HCT116 (cell line): ENCODE results near the gene PBX2. TPM values are rescaled to one million over a fixed set of nuclear protein-coding genes. Genes with fewer than 3 reads are reported as not detected.

Experiments used
- ATAC-seq: fragments of 200-7000 bp; cut with Tn5 transposase; 2 replicates; pipeline ENCODE4 v1.9.1; 2020; ENCODE audit warnings: mild to moderate bottlenecking, moderate library complexity
- BruUV-seq: library from RNA; stranded (reverse); fragments of 400-500 nt; replicated peaks from 2 replicates; lab custom pipeline; 2021; lab: Mats Ljungman, UMichigan
- CTCF ChIA-PET: fragments of 300-600 bp; sonication (Branson Sonifier 250); formaldehyde crosslinking; loops from one replicate; lab custom pipeline; 2021; ENCODE audit warnings: antibody characterized with exemption; lab: Charles Lee
- POLR2A ChIA-PET: fragments of 300-600, 350-600 bp; sonication (Branson Sonifier 250); formaldehyde crosslinking; loops from one replicate; lab custom pipeline; 2021; ENCODE audit warnings: antibody characterized with exemption; lab: Charles Lee
- RAD21 ChIA-PET, 2 experiments: fragments of 300-600 bp; sonication (Branson Sonifier 250); formaldehyde crosslinking; loops; one replicate each; lab custom pipeline; 2023; ENCODE audit warnings: low total read pairs in 2 of 2; ENCODE audit not compliant: uncharacterized antibody in 2 of 2, unreplicated experiment in 2 of 2, low non-redundant PET in 1 of 2; lab: Charles Lee
- DNase-seq: peaks from one replicate; pipeline ENCODE4 v3.0.0-alpha.2; 2010; ENCODE audit warnings: low read depth, low spot score
- H2AFZ ChIP-seq: fragments of 200-600 bp; shearing (Covaris generic), sonication (generic); 2 replicates; pipeline ENCODE4 v1.6.1; 2017; ENCODE audit warnings: low read depth, mixed run types, mixed read lengths, antibody characterized with exemption, low read length; ENCODE audit not compliant: poor library complexity, severe bottlenecking
- H3K27ac ChIP-seq: 2 replicates; pipeline ENCODE4 v1.5.1; 2012; ENCODE audit warnings: low read depth, low read length
- H3K27me3 ChIP-seq: fragments of 200-600 bp; sonication (generic); 2 replicates; pipeline ENCODE4 v1.6.1; 2016; ENCODE audit warnings: mixed run types, low read length, mixed read lengths; ENCODE audit not compliant: insufficient read depth
- H3K36me3 ChIP-seq, 2 experiments: fragments of 200-500 bp in 1 of 2; fragments of 200-600 bp in 1 of 2; sonication (Bioruptor generic) in 1 of 2; sonication (generic) in 1 of 2; 2 replicates each; pipeline versions ENCODE4 v1.5.1 to v1.6.1; 2014 to 2016; ENCODE audit warnings: low read length in 2 of 2, inconsistent platforms in 1 of 2, mixed read lengths in 1 of 2, mixed run types in 1 of 2; ENCODE audit not compliant: insufficient read depth in 2 of 2, control insufficient read depth in 1 of 2
- H3K4me1 ChIP-seq, 2 experiments: fragments of 200-600 bp in 1 of 2; sonication (generic) in 1 of 2; 2 replicates each; pipeline versions ENCODE4 v1.5.1 to v1.6.1; 2012 to 2017; ENCODE audit warnings: low read length in 2 of 2, inconsistent platforms in 1 of 2, mild to moderate bottlenecking in 1 of 2, mixed read lengths in 1 of 2, mixed run types in 1 of 2, moderate library complexity in 1 of 2; ENCODE audit not compliant: insufficient read depth in 2 of 2, control insufficient read depth in 1 of 2
- H3K4me2 ChIP-seq: fragments of 200-600 bp; sonication (generic); 2 replicates; pipeline ENCODE4 v1.6.1; 2017; ENCODE audit warnings: mixed run types, low read length, mixed read lengths
- H3K4me3 ChIP-seq, 2 experiments: fragments of 200-600 bp in 1 of 2; sonication (generic) in 1 of 2; replicated peaks in 1 of 2; 2 replicates each; pipeline ENCODE4 v1.5.1; 2011 to 2016; ENCODE audit warnings: low read length in 2 of 2, control low read depth in 1 of 2, low read depth in 1 of 2, mild to moderate bottlenecking in 1 of 2, mixed read lengths in 1 of 2, mixed run types in 1 of 2
- H3K79me2 ChIP-seq: fragments of 200-600 bp; sonication (generic); 2 replicates; pipeline ENCODE4 v1.6.1; 2017; ENCODE audit warnings: mild to moderate bottlenecking, mixed run types, low read length, moderate library complexity, mixed read lengths; ENCODE audit not compliant: insufficient read depth
- H3K9ac ChIP-seq: fragments of 200-600 bp; sonication (generic); 2 replicates; pipeline ENCODE4 v1.6.1; 2016; ENCODE audit warnings: low read length, mixed read lengths
- H3K9me2 ChIP-seq: fragments of 200-600 bp; sonication (generic), shearing (Covaris generic); 2 replicates; pipeline ENCODE4 v1.6.1; 2017; ENCODE audit warnings: mixed run types, mild to moderate bottlenecking, moderate library complexity; ENCODE audit not compliant: insufficient read depth
- H3K9me3 ChIP-seq, 2 experiments: fragments of 200-500 bp in 1 of 2; fragments of 200-600 bp in 1 of 2; sonication (Bioruptor generic) in 1 of 2; sonication (generic) in 1 of 2; 2 replicates each; pipeline ENCODE4 v1.6.1; 2014 to 2017; ENCODE audit warnings: low read length in 2 of 2, mixed read lengths in 2 of 2, inconsistent platforms in 1 of 2, low read depth in 1 of 2, mild to moderate bottlenecking in 1 of 2, mixed run types in 1 of 2, moderate library complexity in 1 of 2; ENCODE audit not compliant: control insufficient read depth in 1 of 2, insufficient read depth in 1 of 2
- H4K20me1 ChIP-seq: fragments of 200-600 bp; sonication (generic), shearing (Covaris generic); 2 replicates; pipeline ENCODE4 v1.6.1; 2017; ENCODE audit warnings: mixed run types, mild to moderate bottlenecking, moderate library complexity; ENCODE audit not compliant: insufficient read depth
- EZH2 ChIP-seq: fragments of 200-600 bp; sonication (generic); IDR thresholded peaks from 2 replicates; pipeline ENCODE4 v1.6.1; 2017; ENCODE audit warnings: antibody characterized with exemption, mixed run types
- RAD21 ChIP-seq: IDR thresholded peaks from 2 replicates; pipeline ENCODE4 v1.6.1; 2012; ENCODE audit warnings: low read depth, mild to moderate bottlenecking
- ZNF274 ChIP-seq: fragments of 200-500 bp; sonication (Bioruptor generic); IDR thresholded peaks from 2 replicates; pipeline ENCODE4 v1.6.1; 2014; ENCODE audit warnings: mild to moderate bottlenecking, low read depth, low read length, inconsistent platforms
- intact Hi-C: fragments of 100-400 bp; cut with micrococcal nuclease; formaldehyde crosslinking; loops from 2 replicates; pipeline ENCODE4 v1.10.0; 2022
- total RNA-seq: library from RNA; stranded (reverse); gene quantifications from one replicate; pipeline ENCODE4 v1.2.1, GENCODE V29; 2021; ENCODE audit not compliant: unreplicated experiment
- TF ChIP-seq, protein P1 (sequence below): IDR thresholded peaks from 2 replicates; pipeline ENCODE4 v1.6.1; 2012
- TF ChIP-seq, protein P2 (sequence below), 3 experiments: fragments of 200-600 bp in 1 of 3; sonication (generic) in 1 of 3; IDR thresholded peaks in 2 of 3; conservative IDR thresholded peaks in 1 of 3; 2 replicates each; pipeline ENCODE4 v1.5.1; 2012 to 2017; ENCODE audit warnings: low read depth in 2 of 3, low read length in 2 of 3, antibody characterized with exemption in 1 of 3, borderline replicate concordance in 1 of 3, control low read depth in 1 of 3, mild to moderate bottlenecking in 1 of 3, mixed read lengths in 1 of 3, mixed run types in 1 of 3, moderate library complexity in 1 of 3; ENCODE audit not compliant: insufficient read depth in 1 of 3

Gene PBX2
- total RNA-seq, 1 experiment from 2014 or later = 79.0 TPM

DNA sequence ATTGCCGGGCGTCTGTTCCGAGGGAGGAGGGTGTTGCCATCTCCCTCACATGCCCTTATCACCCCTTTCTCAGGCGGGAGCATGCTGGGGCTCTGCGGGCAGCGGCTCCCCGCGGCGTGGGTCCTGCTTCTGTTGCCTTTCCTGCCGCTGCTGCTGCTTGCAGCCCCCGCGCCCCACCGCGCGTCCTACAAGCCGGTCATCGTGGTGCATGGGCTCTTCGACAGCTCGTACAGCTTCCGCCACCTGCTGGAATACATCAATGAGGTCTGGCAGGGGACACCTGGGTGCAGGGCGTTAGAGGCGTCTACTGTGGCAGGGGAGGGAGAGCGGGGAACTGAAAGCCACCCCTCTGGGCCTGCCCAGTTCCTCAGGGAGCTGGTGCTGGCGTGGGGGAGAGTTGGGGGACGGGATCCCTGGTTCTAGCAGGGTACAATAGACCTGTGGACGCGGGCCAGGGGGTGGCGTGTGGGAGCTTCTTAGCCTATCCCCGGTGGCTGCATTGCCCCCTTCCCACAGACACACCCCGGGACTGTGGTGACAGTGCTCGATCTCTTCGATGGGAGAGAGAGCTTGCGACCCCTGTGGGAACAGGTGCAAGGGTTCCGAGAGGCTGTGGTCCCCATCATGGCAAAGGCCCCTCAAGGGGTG, 35.4 kb downstream of the PBX2 start:
- H3K27me3 ChIP-seq = no peaks in the 10 kb centered on the region
- ChIA-PET CTCF (interaction anchor here (1.2 kb wide), 2 partner anchors 36 to 67 kb away, joined by 6 read pairs; no protein-coding TSS in a partner anchor), RAD21 (no interaction called here), POLR2A (no interaction called here)
- BruUV-seq = no TSS peak
- intact Hi-C loops = loop anchor here (1.0 kb wide), 2 partner anchors 24 to 35 kb away; partner anchors contain the start of gene FKBPL
- H3K4me3 ChIP-seq = peak overlapping the region; percentile 93 to 95
- peak overlapping the region; percentile 98 for H3K27ac ChIP-seq
- peaks cover 12 to 25% of the 10 kb centered on the region in 2 experiments for H3K4me1 ChIP-seq
- no peak overlapping the region for H2AFZ ChIP-seq
- H3K36me3 ChIP-seq = peaks cover 14 to 17% of the 10 kb centered on the region in 2 experiments; a peak in 3 of 4 replicates
- no peaks in the 10 kb centered on the region for H4K20me1 ChIP-seq
- peaks cover 16% of the 10 kb centered on the region for H3K79me2 ChIP-seq
- H3K9ac ChIP-seq = peak overlapping the region; percentile 93
- H3K9me2 ChIP-seq = no peaks in the 10 kb centered on the region
- DNase-seq = peak; percentile 54
- H3K9me3 ChIP-seq = no peaks in the 10 kb centered on the region
- peak; percentile 72 for ATAC-seq
- H3K4me2 ChIP-seq = peak overlapping the region; percentile 95
- TF ChIP-seq, protein P1, sequence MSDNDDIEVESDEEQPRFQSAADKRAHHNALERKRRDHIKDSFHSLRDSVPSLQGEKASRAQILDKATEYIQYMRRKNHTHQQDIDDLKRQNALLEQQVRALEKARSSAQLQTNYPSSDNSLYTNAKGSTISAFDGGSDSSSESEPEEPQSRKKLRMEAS = peak; percentile 42; the same call in 1 of the 2 replicates
- TF ChIP-seq, protein P2, sequence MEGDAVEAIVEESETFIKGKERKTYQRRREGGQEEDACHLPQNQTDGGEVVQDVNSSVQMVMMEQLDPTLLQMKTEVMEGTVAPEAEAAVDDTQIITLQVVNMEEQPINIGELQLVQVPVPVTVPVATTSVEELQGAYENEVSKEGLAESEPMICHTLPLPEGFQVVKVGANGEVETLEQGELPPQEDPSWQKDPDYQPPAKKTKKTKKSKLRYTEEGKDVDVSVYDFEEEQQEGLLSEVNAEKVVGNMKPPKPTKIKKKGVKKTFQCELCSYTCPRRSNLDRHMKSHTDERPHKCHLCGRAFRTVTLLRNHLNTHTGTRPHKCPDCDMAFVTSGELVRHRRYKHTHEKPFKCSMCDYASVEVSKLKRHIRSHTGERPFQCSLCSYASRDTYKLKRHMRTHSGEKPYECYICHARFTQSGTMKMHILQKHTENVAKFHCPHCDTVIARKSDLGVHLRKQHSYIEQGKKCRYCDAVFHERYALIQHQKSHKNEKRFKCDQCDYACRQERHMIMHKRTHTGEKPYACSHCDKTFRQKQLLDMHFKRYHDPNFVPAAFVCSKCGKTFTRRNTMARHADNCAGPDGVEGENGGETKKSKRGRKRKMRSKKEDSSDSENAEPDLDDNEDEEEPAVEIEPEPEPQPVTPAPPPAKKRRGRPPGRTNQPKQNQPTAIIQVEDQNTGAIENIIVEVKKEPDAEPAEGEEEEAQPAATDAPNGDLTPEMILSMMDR (IDR thresholded peaks at IDR 0.05 in 2 of 3, conservative IDR thresholded peaks at IDR 0.05 in 1 of 3; ENCODE audit: borderline replicate concordance in 1 of 3, insufficient read depth in 1 of 3, low read depth in 2 of 3, low read length in 2 of 3) = peak; percentile 58 to 81 (median 61)
- TF ChIP-seq EZH2 (no peak), RAD21 (peak; percentile 87), ZNF274 (no peak)
